Activated T-helper 17 cell treated with anti-CD3 and anti-CD28 coated beads, Interleukin-2, amount 50 U/mL, for 72 hours (primary cell): ENCODE data around the gene MSI2. TPM values are rescaled to one million over a fixed set of nuclear protein-coding genes. Genes with fewer than 3 reads are reported as not detected.

Experiments
- ATAC-seq: fragments of 150-1000 bp; cut with Tn5 transposase; replicated peaks from 2 replicates; pipeline ENCODE4 v1.10.0; 2021; ENCODE audit warnings: mild to moderate bottlenecking, moderate library complexity
- H3K27ac Mint-ChIP-seq: one replicate; pipeline ENCODE4 v1.8.0; 2022; ENCODE audit warnings: mixed read lengths
- H3K27me3 Mint-ChIP-seq: one replicate; pipeline ENCODE4 v1.8.0; 2022; ENCODE audit warnings: mixed read lengths
- H3K36me3 Mint-ChIP-seq: one replicate; pipeline ENCODE4 v1.8.0; 2022; ENCODE audit warnings: low read depth, mild to moderate bottlenecking, mixed read lengths
- H3K4me1 Mint-ChIP-seq: one replicate; pipeline ENCODE4 v1.8.0; 2022; ENCODE audit warnings: mixed read lengths
- H3K4me3 Mint-ChIP-seq: one replicate; pipeline ENCODE4 v1.8.0; 2022; ENCODE audit warnings: mild to moderate bottlenecking, mixed read lengths
- H3K9me3 Mint-ChIP-seq: one replicate; pipeline ENCODE4 v1.8.0; 2022; ENCODE audit warnings: mixed read lengths
- total RNA-seq, 2 donors: library from RNA; stranded (reverse); gene quantifications; one replicate each; pipeline ENCODE4 v1.2.3, GENCODE V29; 2022

The MSI2 gene
- total RNA-seq, 2 donors from 2014 or later, result 96.3 to 128 TPM

DNA sequence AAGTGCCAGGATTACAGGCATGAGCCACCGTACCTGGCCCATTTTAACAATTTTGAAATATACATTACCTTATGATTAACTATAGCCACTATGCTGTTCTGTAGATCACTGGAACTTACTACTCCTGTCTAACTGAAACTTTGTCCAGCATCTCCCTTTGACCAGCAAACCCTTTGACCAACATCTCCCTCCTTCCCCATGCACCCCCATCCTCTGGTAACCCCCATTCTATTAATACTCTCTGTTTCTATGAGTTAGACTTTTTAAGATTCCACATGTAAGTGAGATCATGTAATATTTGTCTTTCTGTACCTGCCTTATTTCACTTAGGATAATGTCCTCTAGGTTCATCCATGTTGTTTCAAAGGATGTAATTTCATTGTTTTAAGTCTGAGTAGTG lies 178.0 kb downstream of the MSI2 start:
- H3K9me3 Mint-ChIP-seq, result no peaks in the 10 kb centered on the region
- H3K4me3 Mint-ChIP-seq, result no peak overlapping the region
- H3K27me3 Mint-ChIP-seq, result no peaks in the 10 kb centered on the region
- ATAC-seq, result no peak
- H3K36me3 Mint-ChIP-seq, result no peaks in the 10 kb centered on the region
- peaks cover 51% of the 10 kb centered on the region for H3K4me1 Mint-ChIP-seq
- no peak overlapping the region for H3K27ac Mint-ChIP-seq

DNA sequence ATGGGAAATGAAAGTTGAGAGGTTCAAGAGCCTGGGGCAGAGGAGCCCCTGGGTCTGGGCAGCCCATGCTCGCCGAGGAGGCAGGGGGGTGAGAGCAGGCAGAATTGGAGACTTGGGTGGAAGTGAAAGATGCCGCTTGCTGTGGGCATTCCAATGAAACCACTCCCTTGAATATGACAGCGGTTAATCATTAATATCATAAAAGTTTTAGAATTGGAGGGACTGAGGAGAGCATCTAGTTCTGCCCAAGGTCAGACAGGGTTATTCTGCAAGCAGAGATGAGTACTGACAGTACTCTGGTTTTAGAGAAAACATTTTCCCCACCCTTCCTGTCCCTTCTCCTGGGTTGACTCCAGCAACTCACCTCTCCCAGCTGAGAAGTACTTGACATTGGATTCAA lies 180.2 kb downstream of the MSI2 start:
- peak overlapping the region; percentile 24 for H3K27ac Mint-ChIP-seq
- no peaks in the 10 kb centered on the region for H3K9me3 Mint-ChIP-seq
- peaks cover 61% of the 10 kb centered on the region for H3K4me1 Mint-ChIP-seq
- no peak for ATAC-seq
- peaks cover 6% of the 10 kb centered on the region for H3K36me3 Mint-ChIP-seq
- H3K4me3 Mint-ChIP-seq, result no peak overlapping the region
- no peaks in the 10 kb centered on the region for H3K27me3 Mint-ChIP-seq

DNA sequence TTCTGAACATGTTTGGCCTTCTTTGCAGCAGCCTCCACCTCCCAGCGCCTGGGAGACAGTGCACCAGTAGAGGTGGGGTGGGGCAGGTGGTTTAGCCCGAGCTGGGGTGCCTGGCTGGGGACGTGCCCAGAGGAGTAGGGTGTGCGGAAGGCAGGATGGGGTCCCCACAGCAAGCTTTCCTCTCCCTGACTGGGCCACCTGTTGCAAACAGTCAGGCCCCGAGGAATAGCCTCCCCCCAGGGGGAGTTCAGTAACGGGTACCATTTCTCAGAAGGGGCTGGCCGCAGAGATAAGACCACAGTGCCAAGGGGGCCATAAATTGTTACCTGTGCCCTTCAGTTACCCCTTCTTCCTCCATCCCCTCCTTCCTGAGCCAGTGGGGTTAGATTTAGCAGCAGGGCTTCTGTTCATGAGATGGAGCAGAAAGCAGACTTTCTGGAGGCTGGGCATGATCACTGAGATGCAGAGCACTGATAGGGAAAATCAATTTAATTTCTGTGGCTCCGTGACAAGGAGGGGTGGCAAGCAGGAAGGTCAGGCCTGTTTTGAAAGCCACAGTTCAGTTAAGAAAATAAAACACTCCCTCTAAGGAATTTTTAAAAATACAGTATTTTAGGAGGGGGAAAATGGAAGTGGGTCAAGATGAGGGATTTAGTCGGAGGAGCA lies 181.9 kb downstream of the MSI2 start:
- Mint-ChIP-seq H3K4me1 (peaks cover 65% of the 10 kb centered on the region), H3K9me3 (no peaks in the 10 kb centered on the region), H3K27ac (peak overlapping the region; percentile 100), H3K36me3 (peaks cover 6% of the 10 kb centered on the region), H3K27me3 (no peaks in the 10 kb centered on the region), H3K4me3 (no peak overlapping the region)
- ATAC-seq, result no peak

DNA sequence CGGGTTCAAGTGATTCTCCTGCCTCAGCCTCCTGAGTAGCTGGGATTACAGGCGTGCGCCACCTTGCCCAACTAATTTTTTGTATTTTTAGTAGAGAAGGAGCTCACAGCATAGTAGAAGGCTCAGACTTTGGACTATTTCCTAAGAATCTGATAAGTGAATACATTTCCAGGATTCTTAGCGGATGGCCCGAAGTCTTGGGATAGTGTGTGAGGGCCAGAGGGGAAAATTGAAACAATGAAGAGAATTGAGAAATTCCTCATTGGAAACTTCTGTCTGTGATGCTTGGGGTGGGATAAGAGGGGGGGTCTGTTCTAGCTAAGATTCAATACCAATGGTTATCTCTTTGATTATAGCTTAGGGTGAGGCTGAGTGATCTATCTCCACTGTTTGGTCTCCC lies 183.3 kb downstream of the MSI2 start:
- Mint-ChIP-seq H3K9me3 (no peaks in the 10 kb centered on the region), H3K27ac (peak overlapping the region; percentile 100), H3K27me3 (no peaks in the 10 kb centered on the region), H3K36me3 (peaks cover 6% of the 10 kb centered on the region), H3K4me3 (peak overlapping the region; percentile 85), H3K4me1 (peaks cover 62% of the 10 kb centered on the region)
- ATAC-seq, result no peak

DNA sequence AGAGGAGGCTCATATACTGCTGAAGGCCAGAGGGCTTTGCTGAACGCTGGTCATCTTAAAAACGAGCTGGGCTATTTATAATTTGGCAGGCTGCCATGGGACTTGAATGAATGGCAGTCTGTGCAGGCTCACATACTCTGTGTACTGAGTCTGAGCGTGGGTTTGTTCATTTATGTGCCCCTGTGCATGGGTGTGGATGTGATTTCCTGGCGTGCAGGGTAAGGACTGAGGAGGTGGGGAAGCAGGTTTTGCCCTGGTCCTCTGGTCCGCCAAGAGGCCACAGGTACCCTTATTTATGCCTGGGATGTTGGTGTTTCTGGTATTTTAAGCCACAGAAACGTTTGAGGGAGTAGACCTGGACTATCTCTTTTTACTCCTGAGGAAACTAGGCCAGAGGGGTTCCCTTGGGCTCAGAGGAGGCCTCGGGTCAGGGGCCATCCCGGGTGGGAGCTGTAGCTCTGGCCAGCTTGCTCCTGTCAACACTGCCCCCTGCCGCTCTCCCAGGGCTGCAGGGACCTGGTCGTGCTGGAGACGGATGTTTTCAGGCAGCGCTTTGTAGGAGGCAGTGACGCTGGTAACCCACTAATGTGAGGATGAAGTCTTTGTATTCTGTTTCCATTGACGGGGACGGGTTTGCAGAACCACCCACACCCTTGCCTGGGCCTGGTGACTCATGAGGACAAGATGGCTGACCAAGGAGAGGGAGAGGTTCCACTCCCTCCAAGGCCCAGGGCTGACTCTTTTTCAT lies 184.4 kb downstream of the MSI2 start:
- Mint-ChIP-seq H3K4me3 (peak overlapping the region; percentile 85), H3K27ac (peak overlapping the region; percentile 100)
- ATAC-seq, result peak; percentile 88

DNA sequence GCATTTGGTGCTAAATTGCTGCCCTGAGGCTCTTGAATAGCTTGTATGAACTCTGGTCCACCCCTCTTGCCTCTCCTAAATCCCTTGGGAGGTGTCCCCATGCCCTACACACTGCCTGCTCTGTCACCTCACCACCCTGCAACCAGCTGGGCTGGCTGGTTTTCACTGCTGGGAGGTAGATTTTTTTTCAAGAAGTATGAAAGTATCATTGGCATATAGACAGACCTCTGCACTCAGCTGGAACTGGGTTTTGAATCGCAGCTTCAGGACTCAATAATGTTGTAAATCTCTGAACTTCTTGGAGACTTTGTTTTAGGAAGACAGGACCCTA lies 184.9 kb downstream of the MSI2 start:
- H3K36me3 Mint-ChIP-seq, result peaks cover 14% of the 10 kb centered on the region
- H3K27ac Mint-ChIP-seq, result peak overlapping the region; percentile 100
- ATAC-seq, result peak; percentile 22
- peaks cover 64% of the 10 kb centered on the region for H3K4me1 Mint-ChIP-seq
- no peaks in the 10 kb centered on the region for H3K27me3 Mint-ChIP-seq
- H3K9me3 Mint-ChIP-seq, result no peaks in the 10 kb centered on the region
- peak overlapping the region; percentile 85 for H3K4me3 Mint-ChIP-seq

More for the DNA sequence above, 184.4 kb downstream of the MSI2 start:
- peaks cover 64% of the 10 kb centered on the region for H3K4me1 Mint-ChIP-seq
- no peaks in the 10 kb centered on the region for H3K9me3 Mint-ChIP-seq
- no peaks in the 10 kb centered on the region for H3K27me3 Mint-ChIP-seq
- H3K36me3 Mint-ChIP-seq, result peaks cover 14% of the 10 kb centered on the region

DNA sequence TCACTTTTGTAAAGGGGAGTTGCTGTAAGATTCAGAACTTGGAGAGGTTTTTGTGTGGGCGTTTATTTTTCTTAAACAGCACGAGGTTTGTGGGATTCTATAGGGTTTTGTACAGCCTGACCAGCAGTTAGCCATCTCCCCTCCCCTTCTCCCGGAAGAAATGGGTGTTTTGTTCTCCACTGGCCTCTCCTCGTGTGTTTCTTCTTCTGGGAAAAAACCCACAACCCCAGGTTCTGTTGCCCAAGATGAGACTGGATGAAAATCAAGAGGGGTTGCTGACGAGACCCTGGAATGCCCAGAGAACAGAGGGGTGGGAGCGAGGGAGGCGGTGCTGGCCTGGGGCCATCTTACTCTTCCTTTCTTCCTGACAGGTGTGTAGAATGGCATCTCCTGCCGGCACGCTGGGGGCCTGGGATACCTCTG lies 186.1 kb downstream of the MSI2 start:
- peaks cover 14% of the 10 kb centered on the region for H3K36me3 Mint-ChIP-seq
- no peaks in the 10 kb centered on the region for H3K27me3 Mint-ChIP-seq
- H3K9me3 Mint-ChIP-seq, result no peaks in the 10 kb centered on the region
- peaks cover 58% of the 10 kb centered on the region for H3K4me1 Mint-ChIP-seq
- H3K4me3 Mint-ChIP-seq, result peak overlapping the region; percentile 85
- H3K27ac Mint-ChIP-seq, result peak overlapping the region; percentile 100
- ATAC-seq, result no peak

DNA sequence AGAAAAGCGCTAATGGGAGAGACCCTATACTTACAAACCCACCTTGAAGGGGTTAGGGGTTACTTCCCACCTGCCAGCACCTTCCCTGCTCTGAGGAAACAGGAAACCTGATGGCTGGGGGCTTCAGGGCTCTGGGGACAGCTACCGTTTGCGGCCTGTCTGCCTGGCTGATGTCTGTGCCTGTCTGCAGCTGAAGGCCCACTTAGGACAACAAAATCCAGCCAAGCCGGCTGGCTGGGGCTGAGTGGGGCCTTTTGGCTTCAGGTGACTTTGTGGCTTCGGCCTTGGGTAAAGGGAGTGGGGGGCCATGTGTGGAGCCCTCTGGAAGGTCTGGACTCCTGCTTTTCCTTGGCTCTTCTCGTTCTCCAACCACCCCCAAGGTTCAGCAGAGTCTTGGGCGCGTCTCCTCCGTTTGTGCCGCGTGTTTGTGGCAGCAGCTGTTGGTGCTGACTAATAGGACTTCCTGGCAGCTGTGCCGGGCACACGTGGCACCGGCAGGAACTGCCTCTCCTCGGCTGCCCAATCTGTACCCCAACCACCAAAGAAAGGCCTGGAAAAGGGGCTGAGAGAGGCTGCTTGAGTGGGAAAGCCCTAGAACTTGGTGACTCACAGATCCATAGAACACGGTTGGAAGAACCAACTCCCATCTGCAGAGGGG lies 186.7 kb downstream of the MSI2 start:
- H3K4me3 Mint-ChIP-seq, result peak overlapping the region; percentile 85
- H3K27me3 Mint-ChIP-seq, result no peaks in the 10 kb centered on the region
- H3K9me3 Mint-ChIP-seq, result no peaks in the 10 kb centered on the region
- H3K27ac Mint-ChIP-seq, result peak overlapping the region; percentile 100
- peaks cover 14% of the 10 kb centered on the region for H3K36me3 Mint-ChIP-seq
- peak; percentile 42 for ATAC-seq
- H3K4me1 Mint-ChIP-seq, result peaks cover 60% of the 10 kb centered on the region

DNA sequence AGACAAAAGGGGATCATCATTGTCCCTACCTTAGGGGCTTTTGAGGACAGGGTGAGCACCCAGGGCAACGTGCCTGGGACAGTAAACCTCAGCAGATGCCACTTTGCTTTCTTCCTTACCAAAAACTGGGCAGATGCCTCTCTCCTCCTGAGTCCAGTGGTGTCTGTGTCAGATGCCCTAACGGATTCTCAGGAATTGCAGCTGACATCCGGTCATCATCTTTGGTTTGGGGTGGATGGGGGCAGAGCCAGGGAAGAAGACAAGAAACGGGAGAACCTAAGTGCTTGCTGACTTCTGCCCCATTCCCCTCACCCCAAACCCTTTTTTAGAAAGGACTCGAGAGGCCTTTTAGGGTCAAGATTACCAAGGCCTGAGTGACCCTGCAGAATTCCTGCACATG lies 187.5 kb downstream of the MSI2 start:
- Mint-ChIP-seq H3K27me3 (no peaks in the 10 kb centered on the region), H3K4me3 (peak overlapping the region; percentile 85), H3K36me3 (peaks cover 14% of the 10 kb centered on the region), H3K4me1 (peaks cover 61% of the 10 kb centered on the region), H3K27ac (peak overlapping the region; percentile 100), H3K9me3 (no peaks in the 10 kb centered on the region)
- no peak for ATAC-seq

DNA sequence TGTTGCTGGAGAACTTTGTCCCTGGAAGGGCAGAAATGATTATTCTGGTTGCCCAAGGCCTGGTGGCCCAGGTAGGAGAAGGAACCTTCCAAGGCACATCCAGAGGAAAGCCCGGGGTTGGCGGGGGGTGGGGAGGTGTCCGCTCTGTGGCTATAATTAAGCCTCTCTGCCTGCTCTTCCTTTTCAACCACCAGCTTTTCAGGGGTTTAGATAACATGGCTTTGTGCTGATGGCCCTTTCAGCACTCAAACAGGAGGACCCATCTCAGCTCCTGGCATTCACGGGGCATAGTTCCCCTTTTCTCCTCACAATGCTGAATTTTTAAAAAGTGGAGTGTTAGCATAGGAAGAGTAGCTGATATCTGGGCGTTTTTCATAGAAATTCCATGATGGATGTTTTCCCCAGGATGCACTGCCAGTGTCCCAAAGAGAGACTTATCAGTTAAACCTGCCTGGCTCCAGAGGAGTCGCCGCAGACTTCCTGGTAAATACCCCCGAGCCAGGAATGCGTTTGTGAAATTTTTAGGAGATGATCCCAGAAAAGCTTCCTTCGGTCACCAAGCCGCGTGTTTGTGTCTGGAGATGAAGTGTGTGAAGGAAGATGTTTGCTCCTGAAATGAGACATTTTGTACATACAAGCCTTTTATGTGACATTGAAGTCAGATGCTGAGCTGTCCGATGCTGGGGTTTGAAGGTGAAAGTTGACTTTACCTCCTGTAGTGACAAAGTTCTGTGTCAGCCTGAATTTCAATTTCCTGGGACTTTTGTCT lies 188.5 kb downstream of the MSI2 start:
- peaks cover 12% of the 10 kb centered on the region for H3K36me3 Mint-ChIP-seq
- no peaks in the 10 kb centered on the region for H3K27me3 Mint-ChIP-seq
- H3K4me1 Mint-ChIP-seq, result peaks cover 51% of the 10 kb centered on the region
- no peaks in the 10 kb centered on the region for H3K9me3 Mint-ChIP-seq
- H3K27ac Mint-ChIP-seq, result peak overlapping the region; percentile 69
- H3K4me3 Mint-ChIP-seq, result peak overlapping the region; percentile 22
- no peak for ATAC-seq

DNA sequence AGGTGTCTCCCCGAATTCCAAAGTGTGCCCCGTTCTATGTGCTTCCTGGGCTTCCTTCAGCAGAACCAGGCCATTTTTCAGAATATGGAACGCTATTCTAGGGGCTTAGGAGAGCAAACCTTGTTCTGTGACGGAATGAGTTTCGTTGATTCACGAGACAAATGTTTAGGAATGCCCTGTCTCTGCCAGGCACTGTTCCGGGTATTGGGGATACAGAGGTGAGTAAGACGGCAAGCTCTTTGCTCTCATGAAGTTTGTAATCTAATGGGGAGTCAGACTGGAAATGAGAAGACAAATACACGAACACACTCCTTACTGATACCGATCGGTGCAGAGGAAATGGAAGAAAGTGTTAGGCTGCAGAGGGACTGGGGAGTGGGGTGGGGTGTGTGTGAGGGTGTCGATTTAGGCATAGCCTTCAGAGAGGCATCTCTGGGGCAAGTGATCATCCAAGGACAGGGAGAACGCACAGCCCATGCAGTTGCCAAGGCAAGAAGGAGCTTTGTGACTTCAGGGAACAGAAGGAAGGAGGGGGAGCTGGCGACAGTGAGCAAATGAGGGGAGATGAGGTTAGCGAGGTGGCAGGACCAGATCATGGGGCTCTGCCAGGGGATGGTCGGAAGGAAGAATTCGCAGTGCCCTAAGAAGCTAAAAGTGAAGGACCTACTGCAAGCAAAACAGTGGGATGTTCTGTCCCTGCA lies 189.6 kb downstream of the MSI2 start:
- H3K4me1 Mint-ChIP-seq, result peaks cover 42% of the 10 kb centered on the region
- peak overlapping the region; percentile 25 for H3K27ac Mint-ChIP-seq
- H3K4me3 Mint-ChIP-seq, result no peak overlapping the region
- H3K36me3 Mint-ChIP-seq, result peaks cover 12% of the 10 kb centered on the region
- H3K27me3 Mint-ChIP-seq, result no peaks in the 10 kb centered on the region
- ATAC-seq, result no peak
- H3K9me3 Mint-ChIP-seq, result no peaks in the 10 kb centered on the region

DNA sequence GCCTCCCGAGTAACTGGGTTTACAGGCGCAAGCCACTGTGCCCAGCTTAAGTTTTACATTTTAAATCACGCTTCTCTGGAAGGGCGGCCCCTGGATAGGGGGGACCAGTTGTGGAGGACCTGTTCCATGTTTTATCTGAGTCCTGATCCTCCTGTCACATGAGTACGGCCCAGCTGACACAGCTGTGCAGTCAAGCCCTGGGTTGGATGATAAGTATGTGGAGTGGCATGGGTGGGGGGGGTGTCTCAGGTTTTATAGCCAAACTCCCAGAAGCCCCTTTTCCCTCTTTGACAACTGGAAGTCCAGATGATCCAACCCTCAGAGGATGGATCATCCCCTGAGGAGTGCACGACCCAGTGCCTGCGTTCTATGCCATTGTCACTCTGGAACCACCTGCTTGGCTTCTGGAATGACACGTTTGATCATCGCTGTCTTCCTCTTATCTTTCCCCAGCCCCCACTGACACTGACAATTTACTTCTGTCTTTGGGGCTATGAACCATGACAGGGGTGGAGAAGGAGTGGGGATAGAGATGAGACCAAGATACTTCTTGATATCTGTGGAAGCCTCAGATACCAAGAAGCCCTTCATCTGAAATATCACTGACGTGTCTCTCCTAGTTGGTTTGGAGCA lies 191.2 kb downstream of the MSI2 start:
- H3K27ac Mint-ChIP-seq, result peak overlapping the region; percentile 73

DNA sequence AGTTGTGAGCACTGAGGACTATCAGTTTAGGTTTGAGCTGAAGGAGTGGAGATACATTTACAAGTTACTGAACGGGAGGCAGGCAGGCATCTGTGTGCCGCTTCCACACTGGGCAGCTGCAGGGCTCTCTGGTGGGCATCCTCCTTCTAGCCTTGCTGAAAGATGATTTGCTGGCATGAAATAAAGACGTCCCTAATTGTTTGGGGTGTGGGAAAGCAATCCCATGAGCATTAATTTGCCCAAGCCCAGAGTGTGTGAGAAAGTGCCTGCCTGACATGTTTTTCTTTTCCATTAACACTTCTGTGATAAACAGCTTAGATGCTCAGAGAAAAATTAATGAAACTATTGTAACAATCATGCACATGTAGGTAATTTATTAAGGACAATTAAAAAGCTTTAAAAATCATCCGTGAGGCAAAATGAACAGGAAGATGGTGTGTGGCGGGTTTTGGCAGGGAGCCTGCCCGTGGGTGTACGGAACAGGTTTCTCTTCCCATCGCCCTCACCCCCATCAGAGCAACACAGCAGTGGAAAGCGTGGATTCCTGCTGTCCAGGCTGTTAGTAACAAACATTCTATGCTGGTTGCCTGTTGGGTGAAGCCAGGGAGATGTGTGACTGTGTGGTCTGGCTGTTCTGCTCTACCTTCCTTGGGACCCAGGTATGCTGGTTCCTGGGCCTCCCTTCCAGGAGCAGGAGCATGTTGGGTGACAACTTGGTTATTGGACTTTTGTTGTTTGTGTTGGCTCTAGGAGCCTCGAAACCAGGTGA lies 191.9 kb downstream of the MSI2 start:
- Mint-ChIP-seq H3K4me3 (peak overlapping the region; percentile 13), H3K27ac (peak overlapping the region; percentile 73), H3K4me1 (peaks cover 35% of the 10 kb centered on the region), H3K27me3 (no peaks in the 10 kb centered on the region), H3K9me3 (no peaks in the 10 kb centered on the region), H3K36me3 (peaks cover 22% of the 10 kb centered on the region)
- ATAC-seq, result no peak

More for the DNA sequence above, 191.2 kb downstream of the MSI2 start:
- Mint-ChIP-seq H3K36me3 (peaks cover 22% of the 10 kb centered on the region), H3K4me3 (peak overlapping the region; percentile 13), H3K9me3 (no peaks in the 10 kb centered on the region), H3K4me1 (peaks cover 37% of the 10 kb centered on the region), H3K27me3 (no peaks in the 10 kb centered on the region)
- ATAC-seq, result no peak
